PFSK-1 (cell line): ENCODE results near the gene WIPI1.

Experiments
- FOXP2 ChIP-seq: optimal IDR thresholded peaks from 2 replicates; pipeline ENCODE3; 2011; ENCODE audit warnings: borderline replicate concordance, control low read depth, inconsistent platforms; ENCODE audit not compliant: insufficient read depth; ENCODE audit errors: extremely low read length, extremely low read depth
- POLR2AphosphoS5 ChIP-seq: IDR thresholded peaks from 2 replicates; pipeline ENCODE4 v1.6.1; 2012; ENCODE audit warnings: low read depth, mild to moderate bottlenecking, control low read depth, low read length, moderate library complexity
- SIN3A ChIP-seq: IDR thresholded peaks from 2 replicates; pipeline ENCODE4 v1.6.1; 2012; ENCODE audit warnings: mild to moderate bottlenecking, low read length, moderate library complexity, borderline replicate concordance; ENCODE audit not compliant: insufficient read depth
- TAF1 ChIP-seq: IDR thresholded peaks from 2 replicates; pipeline ENCODE4 v1.6.1; 2012; ENCODE audit warnings: low read length, control low read depth, borderline replicate concordance; ENCODE audit not compliant: insufficient read depth
- TF ChIP-seq, protein P1 (sequence below), 2 experiments: IDR thresholded peaks; 2 replicates each; pipeline versions ENCODE4 v1.6.1 to v1.8.0; 2011 to 2012; ENCODE audit warnings: low read depth in 2 of 2, low read length in 2 of 2, control low read depth in 1 of 2, inconsistent platforms in 1 of 2, mild to moderate bottlenecking in 1 of 2, moderate library complexity in 1 of 2; ENCODE audit not compliant: insufficient read depth in 1 of 2

Gene WIPI1

DNA sequence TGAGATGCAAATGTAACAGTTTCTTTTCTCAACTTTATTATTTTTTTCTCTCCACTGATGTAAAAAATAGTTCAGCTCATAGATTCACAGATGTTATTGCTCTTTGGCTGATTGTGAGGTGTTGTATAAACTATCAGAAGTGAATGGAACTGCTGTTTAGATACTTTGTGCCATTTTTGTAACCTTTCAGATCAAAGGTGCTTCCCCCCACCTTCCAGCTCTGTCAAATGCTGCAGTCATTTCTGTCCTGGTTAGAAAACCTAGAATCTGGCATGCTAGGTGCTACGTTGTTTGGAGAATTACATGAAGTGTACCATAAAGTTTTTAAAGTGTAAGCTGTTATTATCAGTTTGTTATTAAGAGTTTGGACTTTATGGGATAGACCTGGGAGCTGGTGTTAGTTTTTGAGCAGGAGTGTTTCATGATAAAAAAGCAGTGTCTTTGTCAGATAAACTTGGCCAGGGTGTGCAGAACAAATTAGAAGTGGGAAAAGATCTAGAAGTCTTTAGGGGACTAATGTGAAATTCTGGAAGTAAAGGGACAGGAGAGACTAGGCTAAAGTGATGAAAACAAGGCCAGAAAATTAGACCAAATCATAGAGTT, 1.8 kb upstream of the WIPI1 start:
- TF ChIP-seq, protein P1, sequence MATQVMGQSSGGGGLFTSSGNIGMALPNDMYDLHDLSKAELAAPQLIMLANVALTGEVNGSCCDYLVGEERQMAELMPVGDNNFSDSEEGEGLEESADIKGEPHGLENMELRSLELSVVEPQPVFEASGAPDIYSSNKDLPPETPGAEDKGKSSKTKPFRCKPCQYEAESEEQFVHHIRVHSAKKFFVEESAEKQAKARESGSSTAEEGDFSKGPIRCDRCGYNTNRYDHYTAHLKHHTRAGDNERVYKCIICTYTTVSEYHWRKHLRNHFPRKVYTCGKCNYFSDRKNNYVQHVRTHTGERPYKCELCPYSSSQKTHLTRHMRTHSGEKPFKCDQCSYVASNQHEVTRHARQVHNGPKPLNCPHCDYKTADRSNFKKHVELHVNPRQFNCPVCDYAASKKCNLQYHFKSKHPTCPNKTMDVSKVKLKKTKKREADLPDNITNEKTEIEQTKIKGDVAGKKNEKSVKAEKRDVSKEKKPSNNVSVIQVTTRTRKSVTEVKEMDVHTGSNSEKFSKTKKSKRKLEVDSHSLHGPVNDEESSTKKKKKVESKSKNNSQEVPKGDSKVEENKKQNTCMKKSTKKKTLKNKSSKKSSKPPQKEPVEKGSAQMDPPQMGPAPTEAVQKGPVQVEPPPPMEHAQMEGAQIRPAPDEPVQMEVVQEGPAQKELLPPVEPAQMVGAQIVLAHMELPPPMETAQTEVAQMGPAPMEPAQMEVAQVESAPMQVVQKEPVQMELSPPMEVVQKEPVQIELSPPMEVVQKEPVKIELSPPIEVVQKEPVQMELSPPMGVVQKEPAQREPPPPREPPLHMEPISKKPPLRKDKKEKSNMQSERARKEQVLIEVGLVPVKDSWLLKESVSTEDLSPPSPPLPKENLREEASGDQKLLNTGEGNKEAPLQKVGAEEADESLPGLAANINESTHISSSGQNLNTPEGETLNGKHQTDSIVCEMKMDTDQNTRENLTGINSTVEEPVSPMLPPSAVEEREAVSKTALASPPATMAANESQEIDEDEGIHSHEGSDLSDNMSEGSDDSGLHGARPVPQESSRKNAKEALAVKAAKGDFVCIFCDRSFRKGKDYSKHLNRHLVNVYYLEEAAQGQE (IDR thresholded peaks at IDR 0.05; ENCODE audit: insufficient read depth in 1 of 2, low read depth in 2 of 2, low read length in 2 of 2): no peak
- TF ChIP-seq TAF1 (no peak), POLR2AphosphoS5 (no peak), FOXP2 (no peak), SIN3A (no peak)

DNA sequence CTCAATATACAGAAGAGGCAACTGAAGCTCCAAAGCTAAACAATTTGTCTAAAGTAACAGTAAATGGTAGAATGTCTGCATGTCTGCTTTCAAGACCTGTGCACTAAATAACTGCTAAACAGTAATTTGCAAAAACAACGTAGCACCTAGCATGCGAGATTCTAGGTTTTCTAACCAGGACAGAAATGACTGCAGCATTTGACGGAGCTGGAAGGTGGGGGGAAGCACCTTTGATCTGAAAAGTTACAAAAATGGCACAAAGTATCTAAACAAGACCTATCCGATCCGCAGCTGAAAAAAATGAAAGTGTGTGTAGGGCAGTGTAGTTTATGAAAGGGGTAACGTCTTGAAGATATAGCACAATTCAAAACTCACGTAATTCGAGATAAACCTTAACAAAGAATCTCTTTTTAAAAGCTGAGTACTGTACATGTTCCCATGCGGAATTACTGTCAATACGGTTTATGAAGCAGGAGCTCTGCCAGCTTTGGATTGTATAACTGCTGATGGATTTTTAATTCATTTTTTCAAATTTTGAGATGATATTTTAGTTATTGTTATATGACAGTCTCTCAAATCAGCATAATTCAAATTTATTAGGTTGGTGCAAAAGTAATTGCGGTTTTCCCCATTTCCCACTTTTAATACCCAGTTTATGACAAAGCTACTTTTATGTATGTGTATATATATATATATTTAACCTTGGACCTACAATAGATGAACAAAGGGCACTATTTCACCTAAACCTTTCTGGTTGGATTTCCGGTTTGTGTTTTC, 1.2 kb upstream of the WIPI1 start:
- TF ChIP-seq FOXP2: no peak
- no peak for TF ChIP-seq SIN3A
- TF ChIP-seq POLR2AphosphoS5: no peak
- TF ChIP-seq TAF1: no peak
- TF ChIP-seq, protein P1 (IDR thresholded peaks at IDR 0.05; ENCODE audit: insufficient read depth in 1 of 2, low read depth in 2 of 2, low read length in 2 of 2): no peak

- peak; percentile 43 for TF ChIP-seq FOXP2
- TF ChIP-seq, protein P1 (IDR thresholded peaks at IDR 0.05; ENCODE audit: insufficient read depth in 1 of 2, low read depth in 2 of 2, low read length in 2 of 2): no peak
- TF ChIP-seq SIN3A: peak; percentile 100
These were observed 403 bp upstream of the WIPI1 start for GRCh38 chr17:68457539-68458259.

- no peak for TF ChIP-seq TAF1
- TF ChIP-seq, protein P1 (IDR thresholded peaks at IDR 0.05; ENCODE audit: insufficient read depth in 1 of 2, low read depth in 2 of 2, low read length in 2 of 2): no peak
- TF ChIP-seq FOXP2: no peak
- TF ChIP-seq POLR2AphosphoS5: no peak
- TF ChIP-seq SIN3A: no peak
These were observed 743 bp downstream of the WIPI1 start for GRCh38 chr17:68456339-68457167.
